A549 treated with Mapracorat at 1 μM for 4 hours (cell line): ENCODE data around the gene ZNF699. TPM values are rescaled to one million over a fixed set of nuclear protein-coding genes. Genes with fewer than 3 reads are reported as not detected.

Experiments
- total RNA-seq: library from RNA; stranded (reverse); fragments of 200-300 nt; extraction: Qiagen RNA extraction; gene quantifications from 5 replicates; pipeline ENCODE4 v1.2.3, GENCODE V29; 2022

ZNF699 gene
- total RNA-seq, result 0.70 to 2.1 TPM (median 1.4 TPM) in 5 replicates

GRCh38 chr19:9309139-9309973, at the start of gene ZNF699:
TSS of gene ZNF699 (minus strand) at chr19:9309838. CDS start at chr19:9305119, 4,719 bp downstream.

DNA sequence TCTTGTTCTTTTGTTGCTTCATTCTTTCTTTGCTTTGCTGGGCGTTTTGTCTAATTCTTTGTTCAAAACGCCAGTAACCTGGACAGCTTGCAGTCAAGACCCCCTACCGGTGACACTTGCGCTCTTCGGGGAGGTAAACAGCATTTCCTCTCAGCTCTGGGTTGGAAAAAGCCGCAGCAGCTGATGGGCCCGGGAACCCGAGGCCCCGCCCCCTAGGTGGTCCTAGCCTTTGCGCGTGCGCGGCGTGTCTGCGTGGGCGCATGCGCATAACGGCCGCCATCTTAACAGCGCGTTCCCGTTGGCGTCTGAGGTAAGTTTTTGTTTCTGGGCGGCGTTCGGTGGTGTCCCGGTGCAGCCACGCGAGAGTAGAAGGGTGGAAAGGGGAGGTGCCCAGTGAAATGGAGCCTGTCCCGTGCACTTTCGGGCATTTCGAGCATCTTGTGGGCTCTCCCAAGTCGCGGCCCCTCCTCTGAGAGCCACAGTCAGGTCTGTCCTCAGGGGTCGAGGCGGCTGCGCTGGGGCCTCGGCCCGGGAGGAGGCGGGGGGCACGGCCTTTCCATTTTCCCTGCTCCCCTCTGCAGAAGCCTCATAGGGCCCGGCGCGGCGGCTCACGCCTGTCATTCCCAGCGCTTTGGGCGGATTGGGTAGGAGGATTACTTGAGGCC, 14.4 kb upstream of the ZNF699 start, which contains the start of gene ZNF559:
Gene ZNF559, plus strand, starts transcription at position 261 of the 665 bp plus-strand sequence. CDS start 14,371 bp downstream, outside the sequence.

DNA sequence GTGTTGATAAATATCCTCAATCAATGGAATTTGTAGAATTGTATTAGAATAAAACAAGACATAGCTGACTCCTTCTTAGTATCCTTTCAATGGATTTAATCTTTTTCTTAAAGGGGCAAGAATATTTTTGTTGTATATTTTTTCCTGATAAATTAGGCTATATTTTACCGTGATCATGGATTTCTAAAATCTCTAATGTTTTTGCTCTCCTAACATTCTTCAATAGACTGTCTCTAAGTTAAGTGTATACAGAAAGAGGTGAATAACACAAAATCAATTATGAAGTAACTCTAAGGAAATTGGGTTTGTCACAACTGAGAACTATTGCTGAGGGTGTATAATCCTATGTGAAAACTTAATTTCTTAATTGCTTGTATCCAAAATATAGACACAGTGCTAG, 59.0 kb downstream of the ZNF699 start, which contains the start of gene OR7E24:
Gene OR7E24, plus strand, starts transcription at position 301 of the 400 bp plus-strand sequence. CDS start 114 bp downstream, outside the sequence.

Other genes starting within 250 kb of the ZNF699 start
- not detected in 5 replicates for gene OR1M1, start 222.8 kb downstream of the ZNF699 start, total RNA-seq
- gene OR7G2, start 202.4 kb downstream of the ZNF699 start, total RNA-seq, result not detected in 5 replicates
- not detected in 5 replicates for gene OR7G1, start 194.1 kb downstream of the ZNF699 start, total RNA-seq
- not detected in 5 replicates for gene OR7G3, start 182.9 kb downstream of the ZNF699 start, total RNA-seq
- 17.2 to 23.1 TPM (median 18.9 TPM) in 5 replicates for gene ZNF317, start 169.4 kb downstream of the ZNF699 start, total RNA-seq
- not detected in 5 replicates for gene OR7D2, start 130.9 kb downstream of the ZNF699 start, total RNA-seq
- not detected in 5 replicates for gene OR7D4, start 90.2 kb downstream of the ZNF699 start, total RNA-seq
- not detected in 5 replicates for gene OR7E24, start 58.9 kb downstream of the ZNF699 start, total RNA-seq
- 4.4 to 4.9 TPM (median 4.5 TPM) in 5 replicates for gene ZNF559, start 14.3 kb upstream of the ZNF699 start, total RNA-seq
- gene ZNF177, start 53.2 kb upstream of the ZNF699 start, total RNA-seq, result 0.30 to 0.76 TPM (median 0.41 TPM) in 5 replicates
- 3.1 to 4.3 TPM (median 3.4 TPM) in 5 replicates for gene ZNF266, start 125.7 kb upstream of the ZNF699 start, total RNA-seq
- gene ZNF560, start 188.8 kb upstream of the ZNF699 start, total RNA-seq, result not detected in 5 replicates
- 0.73 to 1.2 TPM (median 1.1 TPM) in 5 replicates for gene ZNF426, start 228.8 kb upstream of the ZNF699 start, total RNA-seq